HG03354 (cell line): Measurements from ENCODE around the gene ALK.

Experiments used
- ATAC-seq: cut with Tn5 transposase; IDR thresholded peaks from one replicate; pipeline ENCODE4 v1.9.1; 2021; ENCODE audit warnings: mild to moderate bottlenecking; ENCODE audit not compliant: unreplicated experiment, poor library complexity, severe bottlenecking

The ALK gene

GRCh38 chr2:29921560-29921915 lies at the start of gene ALK:
ALK (minus strand) TSS chr2:29921586; CDS start chr2:29920659, 927 bp downstream.
- ATAC-seq: peak; percentile 69

DNA sequence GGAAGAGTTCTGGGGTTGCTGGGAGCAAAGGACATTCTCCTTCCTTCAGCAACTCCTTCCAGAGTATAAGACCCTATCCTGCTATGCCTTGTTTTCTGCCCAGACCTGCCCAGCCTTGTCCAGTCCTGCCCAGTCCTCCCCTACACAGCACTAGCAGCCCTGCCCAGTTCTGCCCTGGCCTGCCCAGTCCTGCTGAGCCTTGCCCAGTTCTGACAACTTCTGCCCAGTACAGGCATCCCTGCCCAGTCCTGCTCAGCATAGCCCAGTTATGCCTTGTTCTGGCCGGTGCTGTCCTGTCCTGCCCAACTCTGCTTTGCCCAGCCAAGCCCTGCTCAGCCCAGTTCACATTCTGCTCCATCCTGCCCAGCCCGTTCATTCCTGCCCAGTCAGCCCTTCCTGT lies 44.9 kb upstream of the ALK start:
- no peak for ATAC-seq

DNA sequence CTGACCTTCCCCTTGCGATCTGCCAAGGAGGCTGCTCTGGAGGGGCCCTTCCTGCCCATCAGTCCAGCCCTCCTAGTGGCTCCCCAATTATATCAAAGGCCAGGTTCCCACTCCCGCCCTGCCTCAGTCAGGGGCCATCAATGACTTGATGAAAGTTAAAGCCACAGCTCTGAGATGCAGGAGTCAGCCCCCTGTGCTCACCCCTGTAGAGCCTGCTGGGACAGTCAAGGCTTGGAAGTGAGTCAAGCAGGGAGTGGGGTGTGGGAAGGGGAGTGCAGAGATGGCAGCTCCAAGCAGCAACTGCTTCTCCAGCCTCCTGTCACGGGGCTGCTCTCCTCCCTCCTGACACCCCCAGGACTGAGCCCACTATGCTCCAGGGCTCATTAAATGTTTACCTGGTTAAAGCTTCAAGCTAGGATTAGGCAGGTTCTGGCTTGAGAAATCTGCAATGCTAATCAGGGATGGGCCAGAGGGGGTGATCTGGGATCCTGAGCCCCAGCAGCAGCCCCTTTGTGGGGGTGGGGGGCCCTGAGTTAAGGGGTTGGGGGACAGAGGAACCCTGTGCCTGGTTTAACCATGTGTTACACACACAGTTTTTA lies 42.7 kb upstream of the ALK start:
- ATAC-seq: no peak

- no peak for ATAC-seq
These were observed 41.5 kb upstream of the ALK start for GRCh38 chr2:29962922-29963321.

DNA sequence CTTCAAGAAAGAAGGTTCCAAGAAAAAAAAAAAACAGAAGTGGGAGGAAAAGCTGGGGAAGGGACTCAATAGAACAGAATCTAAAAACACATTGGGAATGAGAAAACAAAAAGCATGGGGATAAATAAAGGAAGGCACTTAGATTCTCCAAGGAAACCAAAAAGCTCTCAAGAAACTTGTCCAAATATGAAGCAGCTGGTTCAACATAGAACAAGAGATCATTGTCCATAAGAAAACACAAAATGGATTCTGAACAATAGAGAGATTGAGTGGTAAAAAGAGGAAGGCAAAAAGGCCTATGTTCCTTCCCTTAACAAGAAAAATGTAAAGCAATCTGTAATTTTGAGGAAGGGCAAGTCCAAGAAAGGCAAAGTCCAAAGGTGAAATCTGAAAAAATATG lies 32.9 kb upstream of the ALK start:
- no peak for ATAC-seq

DNA sequence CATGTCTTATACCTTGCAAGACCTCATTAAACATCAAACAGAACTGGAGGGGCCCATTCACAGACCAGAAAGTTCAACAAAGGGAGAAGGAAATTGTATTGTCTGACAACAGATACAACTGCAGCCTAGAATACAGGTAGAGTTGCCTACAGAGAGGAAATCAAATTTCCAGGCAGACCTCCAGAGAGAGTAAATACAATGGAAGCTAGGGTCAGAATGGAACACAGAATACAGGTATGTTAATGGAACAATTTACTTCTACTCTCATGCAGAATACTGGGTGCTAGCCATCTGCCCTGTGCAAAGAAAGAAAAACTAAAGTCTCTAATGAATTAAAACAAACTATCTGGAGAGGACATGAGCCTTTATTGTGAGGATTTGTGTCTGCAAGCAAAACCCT lies 31.6 kb upstream of the ALK start:
- ATAC-seq: no peak

GRCh38 chr2:29951576-29951975 lies 30.2 kb upstream of the ALK start:
- ATAC-seq: no peak

- no peak for ATAC-seq
These were observed 29.1 kb upstream of the ALK start for GRCh38 chr2:29950481-29950880.

- no peak for ATAC-seq
These were observed 27.7 kb upstream of the ALK start for GRCh38 chr2:29949042-29949441.

GRCh38 chr2:29946505-29946904 lies 25.1 kb upstream of the ALK start:
- ATAC-seq: no peak

GRCh38 chr2:29942711-29943110 lies 21.3 kb upstream of the ALK start:
- ATAC-seq: no peak

DNA sequence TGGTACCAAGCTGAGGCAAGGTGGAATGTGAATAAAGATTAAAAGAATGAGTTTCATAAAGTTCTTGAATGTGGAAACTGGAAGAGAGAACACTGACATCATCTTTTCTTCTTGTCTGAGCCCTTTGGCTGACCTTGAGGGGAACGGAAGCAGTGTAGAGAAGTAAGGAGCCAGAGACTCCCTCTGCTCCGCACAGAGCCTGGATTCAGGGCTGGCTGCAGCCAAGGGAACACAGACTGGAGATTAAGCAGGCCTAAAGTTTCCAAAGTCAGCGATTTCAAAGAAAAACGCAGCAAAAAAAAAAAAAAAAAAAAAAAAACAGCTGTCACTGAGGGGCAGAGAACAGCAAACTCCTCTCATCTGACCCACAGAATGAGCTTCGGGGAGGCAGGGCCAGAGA lies 19.3 kb upstream of the ALK start:
- no peak for ATAC-seq

DNA sequence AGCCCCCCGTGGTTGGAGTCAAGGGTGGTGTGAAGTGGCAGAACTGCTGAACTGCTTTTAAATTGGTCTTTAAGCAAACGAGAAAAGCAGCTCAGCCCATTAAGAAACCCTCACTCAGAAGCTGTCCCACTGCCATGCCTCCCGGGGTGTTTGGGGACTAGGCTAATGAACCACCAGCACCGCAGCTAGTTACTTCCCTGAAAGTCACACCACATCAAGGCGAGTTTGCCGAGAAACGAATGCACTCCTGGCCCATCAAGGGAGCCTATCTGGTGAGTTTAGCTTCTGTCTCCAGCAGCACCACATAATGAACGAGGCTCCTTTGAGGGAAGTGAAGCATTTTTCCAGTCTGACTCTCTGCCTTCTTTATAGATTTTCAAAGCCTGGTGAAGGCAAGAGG lies 14.6 kb upstream of the ALK start:
- no peak for ATAC-seq

DNA sequence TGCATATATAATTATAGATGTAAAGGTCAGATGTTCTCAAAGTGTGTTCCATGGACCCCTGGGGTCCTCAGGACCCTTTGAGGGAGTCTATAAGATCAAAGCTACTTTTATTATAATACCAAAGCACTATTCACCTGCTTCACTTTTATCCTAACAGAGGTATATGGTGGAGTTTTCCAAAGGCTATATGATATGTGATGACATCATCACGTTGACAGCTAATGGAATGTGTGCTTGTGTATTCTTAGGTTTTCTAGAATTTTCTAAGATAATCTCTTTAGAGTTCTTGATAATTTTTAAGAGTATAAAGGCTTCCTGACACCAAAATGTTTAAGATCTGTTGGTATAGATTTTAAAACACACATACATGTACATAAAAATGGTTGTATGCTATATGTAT lies 10.4 kb upstream of the ALK start:
- no peak for ATAC-seq

DNA sequence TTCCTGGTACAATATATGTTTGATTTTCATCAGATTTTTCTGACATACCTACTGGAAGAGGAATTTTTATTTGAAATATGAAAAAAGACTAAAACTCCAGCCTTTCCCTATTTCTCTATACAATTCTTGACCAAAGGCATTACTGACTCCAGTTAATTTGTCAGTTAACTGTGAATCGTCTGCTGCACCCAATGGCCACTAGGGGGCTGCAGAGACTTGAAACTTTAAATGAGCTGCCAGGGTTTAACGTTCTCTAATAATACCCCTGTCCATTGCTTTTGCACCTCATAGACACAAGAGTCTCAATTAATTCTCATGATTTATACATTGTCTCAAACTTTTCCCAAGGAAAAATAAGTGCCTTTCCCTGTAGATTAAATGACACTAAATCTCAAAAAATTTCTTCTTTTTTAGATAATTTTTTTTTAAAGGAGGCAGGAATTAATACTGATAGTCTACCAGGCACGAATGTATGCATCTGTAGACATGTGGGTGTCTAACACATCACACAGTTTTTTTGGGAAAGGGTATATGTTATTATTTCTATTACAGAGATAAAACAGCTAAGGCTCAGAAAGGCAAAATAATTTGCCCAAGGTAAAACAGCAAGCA lies 1.8 kb upstream of the ALK start:
- ATAC-seq: peak; percentile 48

DNA sequence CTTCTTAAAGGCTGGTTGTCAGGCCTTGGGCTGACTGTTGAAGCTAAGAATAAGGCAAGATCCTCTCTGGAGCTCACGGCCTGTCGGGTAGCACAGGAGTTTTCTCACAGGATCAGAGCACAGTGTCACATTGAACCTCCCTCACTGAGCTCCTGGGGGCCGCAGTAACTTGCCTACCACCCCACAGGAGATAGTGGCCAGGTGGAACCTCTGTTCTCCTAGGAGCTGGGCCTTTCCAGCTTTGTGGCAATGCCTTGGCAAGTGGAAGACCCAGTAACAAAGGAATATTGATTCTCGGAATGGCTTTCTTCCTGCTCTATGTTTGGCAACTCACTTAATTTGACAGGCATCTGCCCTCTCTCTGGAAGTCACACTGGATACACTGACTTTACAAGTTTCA lies 1.2 kb upstream of the ALK start:
- ATAC-seq: no peak

DNA sequence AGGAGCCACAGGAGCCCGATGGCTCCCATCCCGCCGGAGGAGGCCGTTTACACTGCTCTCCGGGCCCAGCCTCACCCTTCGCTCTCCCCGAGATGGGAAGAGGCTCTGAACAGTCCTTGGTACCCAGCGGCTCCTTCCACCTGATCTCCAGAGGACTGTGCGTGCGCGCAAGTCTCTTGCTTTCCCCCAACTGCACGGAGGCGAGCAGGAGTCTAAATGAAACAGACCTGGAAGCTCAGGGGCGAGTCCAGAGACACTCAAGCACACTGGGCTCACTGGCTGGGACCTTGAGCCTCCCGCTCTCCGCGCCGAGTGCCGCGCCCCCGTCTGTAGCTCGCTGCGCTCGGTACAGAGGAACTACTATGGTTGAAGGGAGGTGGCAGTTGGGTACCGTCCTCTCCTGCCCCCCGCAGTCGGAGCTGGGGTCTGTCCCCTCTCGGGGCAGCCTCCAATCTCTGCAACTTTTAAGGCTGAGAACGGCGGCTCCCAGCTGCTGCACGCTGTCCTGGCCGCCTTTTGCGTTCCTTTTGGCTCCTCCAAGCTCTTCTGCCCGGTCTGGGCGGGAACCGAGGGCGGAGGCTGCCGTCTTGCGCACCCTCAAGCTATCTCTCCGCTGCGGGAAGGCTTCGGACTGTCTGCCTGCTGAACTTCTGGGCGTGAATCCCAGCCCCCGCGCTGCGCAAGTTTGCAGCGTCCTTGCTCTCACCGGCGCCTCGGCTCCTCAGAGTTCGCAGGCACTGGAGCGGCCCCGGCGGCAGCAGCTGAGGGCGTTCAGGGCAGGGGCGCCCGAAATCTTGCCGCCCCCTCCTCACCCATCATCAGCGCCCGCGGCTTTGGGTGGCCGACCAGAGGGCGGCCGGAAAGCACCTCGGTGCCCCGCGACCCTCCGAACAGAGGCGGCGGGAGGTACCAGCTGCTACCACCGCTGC lies 491 bp downstream of the ALK start:
- ATAC-seq: peak; percentile 20

DNA sequence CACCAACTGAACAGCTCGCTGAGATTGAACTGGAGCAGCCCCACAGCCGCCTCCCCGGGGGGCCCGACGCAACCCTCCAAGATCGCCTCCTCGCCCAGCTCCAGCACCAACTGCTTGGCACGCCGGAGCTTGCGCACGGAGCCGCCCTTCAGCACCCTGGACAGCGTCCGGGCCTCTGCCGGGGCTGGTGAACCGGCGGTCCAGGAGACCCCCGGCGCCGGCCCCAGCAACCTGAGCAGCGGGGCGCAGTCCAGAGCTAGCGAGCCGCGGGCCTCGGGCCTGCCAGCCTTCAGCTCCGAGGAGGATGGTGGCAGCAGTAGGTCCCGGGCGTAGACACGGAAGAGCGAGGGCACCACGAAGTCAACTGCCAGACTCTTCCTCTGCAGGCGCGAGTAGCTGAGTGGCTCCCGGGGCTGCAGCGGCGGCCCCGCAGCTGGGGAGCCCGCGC lies 1.2 kb downstream of the ALK start:
- peak; percentile 45 for ATAC-seq

DNA sequence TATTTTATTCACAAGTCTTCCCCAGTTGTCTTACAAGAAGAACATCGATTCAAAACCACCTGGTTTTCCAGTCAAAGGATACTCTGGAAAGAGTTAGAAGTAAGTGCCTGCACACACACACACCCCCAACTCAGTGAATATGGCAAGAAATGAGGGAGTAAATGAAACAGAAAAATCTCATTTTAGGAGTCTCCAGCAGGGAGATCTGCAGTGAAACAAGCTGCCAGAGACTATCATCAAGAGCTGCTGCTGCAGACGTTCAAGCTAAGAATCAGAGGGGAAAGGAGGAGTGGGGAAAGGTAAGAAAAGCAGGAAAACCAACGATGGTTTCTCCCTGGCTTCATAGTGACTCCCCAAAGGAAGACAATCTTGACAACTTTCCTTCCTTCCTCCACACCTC lies 2.4 kb downstream of the ALK start:
- ATAC-seq: no peak

DNA sequence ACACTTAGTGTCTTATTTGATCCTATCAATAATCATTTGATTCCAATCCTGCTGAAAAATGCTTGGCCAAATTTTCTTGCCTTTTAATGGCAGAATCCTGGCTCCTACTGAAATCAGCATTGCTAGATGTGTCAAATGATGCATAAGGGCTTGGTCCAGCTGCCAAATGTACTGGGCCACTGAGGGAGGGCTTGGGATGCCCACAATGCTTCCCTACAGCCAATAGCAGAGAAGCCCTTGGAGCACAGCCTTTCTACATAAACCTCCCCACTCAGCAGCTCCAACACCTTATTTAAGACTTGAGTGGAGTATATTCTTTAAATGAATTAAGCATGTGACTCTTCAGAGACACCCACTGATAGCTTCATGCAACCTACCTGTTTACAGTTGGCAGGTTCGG lies 3.6 kb downstream of the ALK start:
- no peak for ATAC-seq

DNA sequence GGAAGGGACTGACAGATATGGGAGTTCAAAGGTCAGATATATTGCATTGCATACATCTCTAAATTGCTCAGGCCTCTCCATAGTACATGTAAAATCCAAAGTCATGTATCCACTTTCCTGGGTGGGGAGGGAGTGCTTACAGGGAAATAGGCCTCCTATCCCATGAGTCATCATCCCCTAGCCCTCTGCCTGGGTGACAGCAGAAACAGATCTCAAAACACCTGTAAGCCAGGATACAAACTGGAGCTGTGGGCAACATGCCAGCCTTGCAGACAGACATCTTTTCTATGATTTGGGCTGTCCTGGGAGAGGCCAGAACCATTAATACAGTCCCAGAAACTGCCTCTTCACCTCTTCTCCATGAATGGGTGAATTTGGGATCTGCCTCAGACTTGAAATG lies 4.8 kb downstream of the ALK start:
- no peak for ATAC-seq
